OCI-LY1 (cell line): Measurements from ENCODE around the gene MYO9A.

ENCODE experiments used
- CTCF ChIP-seq: fragments of 200-600 bp; sonication (generic), shearing (Covaris generic); IDR thresholded peaks from 2 replicates; pipeline ENCODE4 v1.5.1; 2017; ENCODE audit warnings: mild to moderate bottlenecking, antibody characterized with exemption, low read length, moderate library complexity, mixed read lengths
- EZH2 ChIP-seq: fragments of 200-600 bp; sonication (generic), shearing (Covaris generic); IDR thresholded peaks from 2 replicates; pipeline ENCODE4 v1.8.0; 2017; ENCODE audit warnings: borderline replicate concordance, mixed run types, mild to moderate bottlenecking, antibody characterized with exemption, low read length, moderate library complexity, mixed read lengths

GRCh38 chr15:72105111-72105510 is 12.8 kb downstream of the MYO9A start:
- TF ChIP-seq CTCF (no peak), EZH2 (no peak)
